GM19238 (cell line): ENCODE measurements around the gene ACTL10.

Experiments
- DNase-seq: peaks from one replicate; pipeline ENCODE4 v3.0.0; 2011; ENCODE audit warnings: low spot score; ENCODE audit not compliant: insufficient read length

Gene ACTL10

GRCh38 chr20:33663161-33664084, 3.3 kb upstream of the ACTL10 start:
- peak; percentile 88 for DNase-seq

GRCh38 chr20:33664085-33664761, 2.5 kb upstream of the ACTL10 start:
- no peak for DNase-seq

GRCh38 chr20:33664762-33665144, 2.0 kb upstream of the ACTL10 start:
- no peak for DNase-seq

GRCh38 chr20:33667245-33667675, 517 bp downstream of the ACTL10 start:
- DNase-seq = no peak

GRCh38 chr20:33667676-33668465, 1.1 kb downstream of the ACTL10 start:
- DNase-seq = peak; percentile 87

GRCh38 chr20:33668466-33669155, 1.9 kb downstream of the ACTL10 start:
- DNase-seq = no peak

GRCh38 chr20:33669224-33669623, 2.5 kb downstream of the ACTL10 start:
- no peak for DNase-seq

- DNase-seq = no peak
These were observed 3.3 kb downstream of the ACTL10 start for GRCh38 chr20:33669873-33670640.

GRCh38 chr20:33670715-33671499, 4.2 kb downstream of the ACTL10 start:
- DNase-seq = no peak

- DNase-seq = no peak
These were observed 5.0 kb downstream of the ACTL10 start for GRCh38 chr20:33671573-33672288.

GRCh38 chr20:33672426-33673113, 5.8 kb downstream of the ACTL10 start:
- no peak for DNase-seq

GRCh38 chr20:33673114-33673409, 6.3 kb downstream of the ACTL10 start:
- no peak for DNase-seq

GRCh38 chr20:33673410-33674293, 6.9 kb downstream of the ACTL10 start:
- peak; percentile 56 for DNase-seq

- DNase-seq = peak; percentile 78
These were observed 7.8 kb downstream of the ACTL10 start, which contains the start of gene NECAB3 for GRCh38 chr20:33674294-33675135. NECAB3 (minus strand) TSS chr20:33674428; CDS start chr20:33674352, 76 bp downstream.

GRCh38 chr20:33675136-33675959, 8.6 kb downstream of the ACTL10 start:
- DNase-seq = no peak

GRCh38 chr20:33676121-33676520, 9.4 kb downstream of the ACTL10 start:
- no peak for DNase-seq
